Measurements from ENCODE around the gene CACNA1I.

Gene CACNA1I

GRCh38 chr22:39678862-39679490 is 108.4 kb downstream of the CACNA1I start:
- DNase-seq: no peak

- no peak for DNase-seq
These were observed 109.1 kb downstream of the CACNA1I start for GRCh38 chr22:39679652-39680051.

GRCh38 chr22:39680486-39680885 is 109.9 kb downstream of the CACNA1I start:
- no peak for DNase-seq

- no peak for DNase-seq
These were observed 110.7 kb downstream of the CACNA1I start for GRCh38 chr22:39681038-39681861.

- no peak for DNase-seq
These were observed 112.4 kb downstream of the CACNA1I start for GRCh38 chr22:39682994-39683393.

GRCh38 chr22:39683639-39684038 is 113.1 kb downstream of the CACNA1I start:
- DNase-seq: no peak

- DNase-seq: no peak
These were observed 114.2 kb downstream of the CACNA1I start for GRCh38 chr22:39684702-39685281.

- no peak for DNase-seq
These were observed 115.0 kb downstream of the CACNA1I start for GRCh38 chr22:39685336-39686177.

GRCh38 chr22:39686178-39686620 is 115.6 kb downstream of the CACNA1I start:
- no peak for DNase-seq

GRCh38 chr22:39686776-39687525 is 116.4 kb downstream of the CACNA1I start:
- DNase-seq: no peak

GRCh38 chr22:39688186-39688785 is 117.7 kb downstream of the CACNA1I start:
- DNase-seq: no peak

- DNase-seq: no peak
These were observed 118.9 kb downstream of the CACNA1I start for GRCh38 chr22:39689421-39689820.

GRCh38 chr22:39690881-39691605 is 120.5 kb downstream of the CACNA1I start:
- no peak for DNase-seq

GRCh38 chr22:39693943-39694500 is 123.5 kb downstream of the CACNA1I start:
- DNase-seq: no peak

GRCh38 chr22:39697790-39698430 is 127.4 kb downstream of the CACNA1I start:
- no peak for DNase-seq

GRCh38 chr22:39699631-39700360 is 129.2 kb downstream of the CACNA1I start:
- no peak for DNase-seq

GRCh38 chr22:39700565-39700964 is 130.0 kb downstream of the CACNA1I start:
- no peak for DNase-seq

- no peak for DNase-seq
These were observed 132.5 kb downstream of the CACNA1I start for GRCh38 chr22:39703091-39703490.

GRCh38 chr22:39703928-39704639 is 133.5 kb downstream of the CACNA1I start:
- DNase-seq: no peak
